NAMALWA (cell line): ENCODE data around the gene ATG16L1.

ENCODE experiments used
- DNase-seq: peaks from one replicate; pipeline ENCODE4 v3.0.0-alpha.2; 2015; ENCODE audit warnings: low spot score

Gene ATG16L1

DNA sequence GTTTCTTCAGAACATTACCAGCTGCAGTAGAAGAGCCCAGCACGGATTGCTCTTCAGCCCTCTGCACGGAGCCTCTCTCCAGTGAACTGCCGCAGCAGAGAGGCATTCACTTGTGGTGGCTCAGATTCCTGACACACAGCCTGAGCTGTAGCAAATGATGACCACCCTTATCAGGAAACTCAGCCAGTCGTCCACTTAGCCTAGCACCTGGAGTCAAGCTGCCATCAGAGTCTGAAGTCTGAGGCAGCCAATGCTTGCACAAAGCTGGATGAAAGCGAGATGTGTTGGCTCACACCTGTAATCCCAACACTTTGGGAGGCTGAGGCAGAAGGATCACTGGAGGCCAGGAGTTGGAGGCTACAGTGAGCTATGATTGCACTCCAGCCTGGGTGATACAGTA, 44.4 kb downstream of the ATG16L1 start:
- no peak for DNase-seq

DNA sequence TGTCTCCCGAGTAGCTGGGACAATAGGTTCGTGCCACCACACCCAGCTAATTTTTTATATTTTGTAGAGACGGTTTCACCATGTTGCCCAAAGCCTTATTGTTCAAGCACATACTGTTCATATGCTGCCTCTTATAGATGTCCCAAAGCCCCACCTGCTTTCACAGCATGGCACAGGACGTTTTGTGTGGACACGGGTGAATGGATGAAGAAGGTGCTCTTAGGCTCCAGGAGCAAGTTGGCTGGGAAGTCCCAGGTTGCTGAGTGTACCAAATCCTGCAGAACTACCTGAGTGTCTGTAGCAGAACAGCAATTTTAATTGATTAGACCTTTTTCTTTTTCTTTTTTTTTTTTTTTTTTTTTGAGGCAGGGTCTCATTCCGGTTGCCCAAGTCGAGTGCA, 45.6 kb downstream of the ATG16L1 start:
- no peak for DNase-seq

DNA sequence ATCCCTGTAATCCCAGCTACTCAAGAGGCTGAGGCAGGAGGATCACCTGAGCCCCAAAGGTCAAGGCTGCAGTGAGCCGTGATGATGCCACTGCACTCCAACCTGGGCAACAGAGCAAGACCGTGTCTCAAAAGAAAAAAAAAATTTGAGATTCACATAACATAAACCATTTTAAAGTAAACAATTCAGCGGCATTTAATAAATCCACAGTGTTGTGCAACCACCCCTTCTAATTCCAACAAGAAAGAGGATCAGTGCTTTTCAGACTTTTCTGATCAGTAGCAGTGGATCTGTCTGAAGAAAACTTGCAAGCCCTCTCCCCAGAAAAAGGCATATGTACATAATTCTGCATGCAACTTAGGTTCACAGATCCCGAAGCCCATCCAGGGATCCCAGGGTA, 48.9 kb downstream of the ATG16L1 start:
- no peak for DNase-seq

DNA sequence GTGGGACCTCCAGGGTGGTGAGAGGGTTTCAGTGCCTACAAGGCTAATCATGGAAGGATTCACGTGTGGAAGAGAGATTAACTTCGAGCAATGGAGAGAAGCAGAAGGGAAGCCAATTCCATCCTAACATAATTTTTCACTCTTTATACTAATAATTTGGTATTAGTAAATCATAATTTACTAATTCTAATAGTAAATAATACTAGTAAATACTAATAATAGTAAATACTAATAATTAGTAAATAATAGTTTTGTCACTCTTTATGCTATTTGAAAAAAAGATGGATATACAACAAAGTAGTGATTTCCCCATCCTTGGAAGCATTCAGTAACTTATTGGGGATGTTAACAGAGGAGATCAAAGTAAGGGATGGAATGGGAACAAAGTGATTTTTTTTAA, 49.8 kb downstream of the ATG16L1 start:
- no peak for DNase-seq

DNA sequence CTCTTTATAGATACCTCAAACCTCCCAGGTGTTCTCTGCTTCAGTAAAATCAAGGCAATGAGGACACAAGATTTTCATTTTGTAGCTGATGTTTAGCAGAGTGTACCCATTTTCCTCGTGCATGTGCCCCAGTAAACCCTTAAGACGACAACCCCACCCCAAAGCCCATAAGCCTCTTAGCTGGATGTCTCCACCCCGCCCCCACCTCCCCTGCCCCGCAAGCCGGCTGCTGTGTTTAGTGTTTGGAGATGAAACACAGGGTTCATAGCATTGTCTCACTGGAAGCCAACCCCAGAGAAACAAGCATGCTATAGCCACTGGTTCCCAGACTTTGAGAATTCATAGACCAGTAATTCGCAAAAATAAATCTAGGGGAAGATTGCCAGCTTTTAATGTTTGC, 50.3 kb downstream of the ATG16L1 start:
- DNase-seq: no peak

DNA sequence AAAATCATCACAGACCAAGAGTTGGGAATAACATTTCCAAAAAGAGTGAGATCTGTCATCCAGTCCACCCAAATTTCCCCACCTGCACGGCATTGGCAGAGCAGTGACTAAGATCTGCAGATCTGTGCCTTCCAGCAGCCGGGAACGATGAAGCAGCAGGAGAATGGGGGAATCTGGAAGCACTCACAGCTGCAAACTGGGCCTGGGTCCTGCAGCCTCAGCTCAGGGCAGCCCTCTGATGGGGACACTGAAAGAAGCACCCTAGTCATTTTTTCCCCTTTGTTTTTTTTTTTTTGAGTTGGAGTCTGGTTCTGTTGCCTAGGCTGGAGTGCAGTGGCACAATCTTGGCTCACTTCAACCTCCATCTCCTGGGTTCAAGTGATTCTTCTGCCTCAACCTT, 51.8 kb downstream of the ATG16L1 start:
- DNase-seq: no peak

DNA sequence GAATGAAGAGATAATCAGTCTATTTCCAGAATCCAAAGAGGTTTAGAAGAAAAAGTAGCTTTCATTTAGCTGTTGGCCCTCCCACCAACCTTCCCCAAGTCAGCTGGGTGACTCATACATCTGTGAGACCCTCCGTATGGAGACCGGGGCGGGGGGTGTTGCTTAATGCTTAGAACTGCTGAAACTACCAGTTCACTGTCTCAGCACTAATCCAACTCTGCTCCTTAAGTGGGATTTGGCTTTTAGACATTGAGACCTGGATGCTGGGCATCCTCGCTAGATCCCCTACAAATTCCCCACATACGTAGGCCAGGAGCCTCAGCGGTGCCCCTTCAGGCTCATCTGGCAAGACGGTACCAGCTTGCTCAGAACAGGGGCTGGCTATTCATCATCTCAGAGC, 56.1 kb downstream of the ATG16L1 start, which contains the start of gene SAG:
Gene SAG, plus strand, starts transcription at position 252 of the 400 bp plus-strand sequence. CDS start 1,374 bp downstream, outside the sequence.
- no peak for DNase-seq

DNA sequence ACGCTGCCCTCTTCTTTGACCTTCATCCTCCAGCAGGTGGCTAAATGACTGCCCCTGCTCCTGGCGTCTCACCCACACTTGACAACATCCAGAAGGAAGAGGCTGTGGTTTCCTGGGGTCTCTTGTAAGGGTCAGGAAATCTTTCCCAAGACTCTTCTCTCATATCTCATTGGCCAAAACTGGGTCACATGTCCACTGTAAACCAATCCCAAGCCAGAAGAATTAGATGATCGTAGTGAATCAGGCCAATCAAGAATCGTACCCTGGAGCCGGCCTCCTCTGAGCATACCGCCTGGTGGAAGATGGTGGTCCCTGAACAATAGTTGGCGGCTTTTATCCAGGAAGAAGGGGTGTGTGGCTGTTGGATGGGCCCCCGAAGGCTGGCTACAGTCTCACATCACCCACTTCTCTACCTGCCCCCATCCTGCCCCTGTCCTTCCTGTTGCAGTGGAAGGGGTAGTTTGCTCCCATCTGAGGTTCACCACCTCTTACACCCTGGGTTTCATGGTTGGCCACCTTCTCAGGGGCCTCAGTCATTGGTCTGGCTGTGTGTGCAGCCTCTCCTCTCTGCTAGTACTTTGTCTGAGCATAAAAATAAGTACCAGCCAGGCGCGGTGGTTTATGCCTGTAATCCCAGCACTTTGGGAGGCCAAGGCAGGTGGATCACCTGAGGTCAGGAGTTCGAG, 59.9 kb downstream of the ATG16L1 start:
- no peak for DNase-seq

DNA sequence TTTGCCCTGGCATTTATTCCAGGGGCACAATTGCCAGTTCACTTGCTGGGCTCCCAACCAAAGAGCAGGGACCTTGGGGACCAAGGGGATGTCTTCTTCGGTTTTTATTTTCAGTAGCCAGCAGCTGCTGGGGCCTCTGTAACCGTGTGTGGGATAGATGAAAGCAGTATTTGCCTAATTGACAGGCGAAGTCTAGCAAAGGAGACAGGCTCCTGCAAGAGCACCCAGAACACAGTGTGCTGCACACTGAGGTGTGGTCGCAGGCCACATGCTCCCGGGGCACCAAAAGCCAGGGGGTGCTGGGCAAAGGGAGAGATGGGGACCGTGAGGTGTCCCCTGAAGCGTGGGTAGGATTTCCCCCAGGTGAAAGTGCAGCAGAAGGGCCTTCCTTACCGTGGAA, 61.4 kb downstream of the ATG16L1 start:
- DNase-seq: no peak

DNA sequence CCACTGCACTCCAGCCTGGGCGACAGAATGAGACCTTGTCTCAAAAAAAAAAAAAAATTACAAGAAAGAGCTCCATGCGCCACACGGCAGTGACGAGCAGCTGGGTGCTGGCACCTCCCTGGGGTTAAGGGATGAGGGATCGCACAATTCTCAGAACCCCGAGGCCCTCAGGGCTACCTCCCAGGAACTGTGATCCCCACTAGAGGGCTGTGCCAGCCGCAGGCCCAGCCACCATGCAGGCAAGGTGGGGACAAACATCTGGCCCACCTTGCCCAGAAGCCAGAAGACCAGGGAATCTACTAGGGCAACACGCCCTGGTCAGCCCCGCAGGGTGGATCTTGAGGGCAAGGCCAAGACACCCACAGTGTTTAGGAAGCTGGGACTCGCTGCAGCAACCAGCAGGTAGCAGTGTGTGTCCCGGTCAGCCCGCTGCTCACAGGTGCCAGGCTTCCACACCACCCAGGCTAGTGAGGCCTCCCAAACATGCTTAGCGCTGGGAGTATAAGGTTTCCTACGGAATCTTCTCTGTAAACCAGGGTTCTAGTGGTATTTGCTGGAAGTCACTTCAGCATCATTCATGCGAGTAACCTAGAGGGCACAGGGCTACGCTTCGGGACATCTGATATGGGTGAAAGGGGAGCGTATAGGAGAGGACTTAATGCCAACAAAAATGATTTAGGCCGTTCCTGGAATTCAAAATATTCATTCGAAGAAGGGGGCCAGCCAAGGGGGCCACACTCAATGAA, 62.9 kb downstream of the ATG16L1 start:
- no peak for DNase-seq

DNA sequence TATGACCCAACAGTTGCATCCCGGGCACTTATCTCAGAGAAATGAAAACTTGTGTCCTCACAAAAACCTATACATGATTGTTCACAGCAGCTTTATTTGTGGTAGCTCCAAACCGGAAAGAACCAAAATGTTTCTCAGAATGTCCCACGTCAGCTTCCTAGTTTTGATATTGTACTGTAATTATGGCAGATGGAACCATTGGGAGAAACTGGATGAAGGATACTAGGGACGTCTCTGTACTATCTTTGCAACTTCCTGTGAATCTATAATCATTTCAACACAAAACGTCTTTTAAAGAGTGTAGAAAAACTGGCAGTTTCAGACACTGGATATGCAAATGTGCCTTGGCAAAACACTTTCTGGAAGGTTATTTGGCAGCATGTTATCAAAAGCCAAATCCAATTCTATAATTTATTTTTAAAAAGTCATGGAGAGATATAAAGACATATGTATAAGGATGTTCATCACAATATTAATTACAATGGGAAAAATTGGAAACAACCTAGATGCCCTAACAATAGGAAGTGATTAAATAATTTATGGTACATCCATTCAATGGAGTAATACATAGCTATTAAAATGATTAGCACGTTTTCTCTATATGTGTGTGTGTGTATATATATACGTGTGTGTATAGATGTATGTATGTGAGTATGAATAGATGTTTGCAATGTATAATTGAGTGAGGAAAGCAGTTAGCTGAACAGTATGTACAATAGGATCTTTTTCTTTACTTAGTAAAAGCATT, 65.9 kb downstream of the ATG16L1 start:
- no peak for DNase-seq

DNA sequence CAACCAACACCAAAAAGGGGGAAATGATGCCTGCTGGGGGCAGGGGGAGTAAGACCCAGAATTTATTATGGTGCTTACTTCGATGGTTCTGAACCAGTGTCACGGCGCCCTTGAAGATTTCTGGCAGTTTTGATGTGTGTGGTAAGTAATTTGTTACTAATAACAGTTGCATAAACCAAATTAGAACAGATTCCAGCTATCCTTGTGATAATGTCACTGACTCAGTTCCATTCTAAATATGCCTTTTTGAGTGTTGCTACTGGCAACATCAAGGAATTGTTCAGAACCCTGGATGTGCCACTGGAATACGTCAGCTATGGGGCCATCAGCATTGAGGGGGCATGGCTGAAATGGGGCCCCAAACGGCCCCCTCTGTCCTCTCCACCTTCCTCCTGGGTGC, 67.8 kb downstream of the ATG16L1 start:
- no peak for DNase-seq

DNA sequence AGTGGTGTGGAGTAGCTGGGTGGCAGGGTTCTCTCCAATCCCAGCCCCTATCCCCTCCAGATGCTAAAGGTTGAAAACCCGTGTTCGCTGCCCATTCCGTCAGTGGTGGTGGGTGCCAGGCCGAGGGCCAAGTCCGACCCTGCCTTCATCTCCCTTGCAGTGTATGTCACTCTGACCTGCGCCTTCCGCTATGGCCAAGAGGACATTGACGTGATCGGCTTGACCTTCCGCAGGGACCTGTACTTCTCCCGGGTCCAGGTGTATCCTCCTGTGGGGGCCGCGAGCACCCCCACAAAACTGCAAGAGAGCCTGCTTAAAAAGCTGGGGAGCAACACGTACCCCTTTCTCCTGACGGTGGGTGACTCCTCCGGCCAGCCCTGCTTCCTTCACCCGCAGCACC, 69.0 kb downstream of the ATG16L1 start:
- no peak for DNase-seq

DNA sequence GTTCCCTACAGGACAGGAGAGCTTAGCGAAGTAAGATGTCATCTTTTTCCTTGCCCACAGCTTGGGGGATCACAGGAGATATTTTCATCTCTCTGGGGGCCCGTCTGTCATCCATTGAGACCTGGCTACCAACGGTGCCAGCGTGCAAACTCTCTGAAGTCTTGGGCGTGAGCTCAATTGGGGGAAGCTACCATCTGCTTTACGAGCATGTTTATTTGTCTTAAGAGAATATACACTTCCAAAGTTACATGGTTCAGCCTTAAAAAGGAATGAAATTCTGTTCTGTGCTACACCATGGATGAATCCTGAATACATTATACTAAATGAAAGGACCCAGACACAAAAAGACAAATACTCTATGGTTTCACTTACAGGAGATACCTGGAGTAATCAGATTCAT, 69.7 kb downstream of the ATG16L1 start:
- no peak for DNase-seq

DNA sequence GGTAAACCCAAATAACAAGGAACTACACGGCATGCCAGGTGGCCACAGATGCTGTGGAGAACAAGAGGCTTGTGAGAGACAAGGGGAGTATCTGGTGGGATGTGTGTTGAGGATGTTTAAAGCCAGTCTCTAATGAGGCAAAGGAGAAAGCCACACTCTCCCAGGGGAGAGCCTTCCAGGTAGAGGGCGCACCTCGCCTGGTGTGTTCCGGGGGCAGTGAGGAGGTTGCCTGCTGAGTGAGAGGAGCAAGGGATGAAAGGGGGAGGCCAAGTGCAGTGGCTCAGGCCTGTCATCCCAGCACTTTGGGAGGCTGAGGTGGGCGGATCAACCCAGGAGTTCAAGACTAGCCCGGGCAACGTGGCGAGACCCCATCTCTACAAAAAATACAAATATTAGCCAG, 72.4 kb downstream of the ATG16L1 start:
- DNase-seq: no peak

DNA sequence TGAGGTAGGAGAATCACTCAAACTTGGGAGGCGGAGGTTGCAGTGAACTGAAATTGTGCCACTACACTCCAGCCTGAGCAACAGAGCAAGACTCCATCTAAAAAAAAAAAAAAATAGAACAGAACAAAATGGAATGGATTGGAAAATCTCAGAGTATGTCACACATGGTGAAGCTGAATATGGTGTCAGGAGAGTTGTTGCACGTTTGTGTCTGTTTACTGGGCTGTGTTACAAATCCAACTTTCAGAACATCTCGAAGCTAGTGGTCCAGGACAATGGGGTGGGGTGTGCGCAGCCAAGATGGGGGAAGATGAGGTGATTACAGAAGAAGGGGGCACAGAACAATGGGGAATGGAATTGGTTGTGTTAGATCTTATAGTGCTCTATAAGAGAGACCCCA, 73.8 kb downstream of the ATG16L1 start:
- DNase-seq: no peak

DNA sequence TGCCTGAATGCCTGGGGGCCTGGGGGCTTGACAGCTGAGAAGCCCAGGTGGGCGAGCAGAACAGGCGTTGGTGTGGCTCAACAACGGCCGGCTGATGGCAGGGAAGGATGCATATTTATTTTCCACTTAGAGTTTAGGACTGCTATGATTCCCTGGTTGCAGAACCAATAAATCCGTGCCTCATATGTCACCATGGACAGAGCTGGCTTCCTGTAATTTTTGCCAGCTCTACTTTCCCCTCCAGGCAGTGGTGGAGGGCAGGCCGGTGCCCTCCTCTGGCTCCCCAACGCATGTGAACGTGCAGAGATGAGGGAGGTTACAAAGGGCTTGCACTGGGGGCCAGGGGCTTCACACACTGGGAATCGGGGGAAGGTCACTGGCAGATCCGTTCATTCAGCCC, 74.3 kb downstream of the ATG16L1 start:
- no peak for DNase-seq

DNA sequence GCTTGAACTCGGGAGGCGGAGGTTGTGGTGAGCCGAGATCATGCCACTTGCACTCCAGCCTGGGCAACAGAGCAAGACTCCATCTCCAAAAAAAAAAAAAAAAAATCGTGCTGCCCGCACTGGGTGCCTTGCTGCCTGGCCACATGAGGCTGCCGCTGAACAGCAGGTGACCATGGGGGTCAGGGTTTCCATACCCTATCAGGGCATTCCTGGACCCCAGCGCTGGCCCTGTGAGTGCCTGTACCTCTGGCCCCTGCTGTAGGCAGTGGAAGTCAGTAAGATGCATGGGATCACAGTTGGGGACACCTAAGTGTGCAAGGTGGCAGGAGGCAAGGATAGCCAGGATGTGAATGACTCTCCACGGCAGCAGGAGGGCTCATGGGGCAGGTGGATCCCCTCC, 75.0 kb downstream of the ATG16L1 start:
- no peak for DNase-seq

DNA sequence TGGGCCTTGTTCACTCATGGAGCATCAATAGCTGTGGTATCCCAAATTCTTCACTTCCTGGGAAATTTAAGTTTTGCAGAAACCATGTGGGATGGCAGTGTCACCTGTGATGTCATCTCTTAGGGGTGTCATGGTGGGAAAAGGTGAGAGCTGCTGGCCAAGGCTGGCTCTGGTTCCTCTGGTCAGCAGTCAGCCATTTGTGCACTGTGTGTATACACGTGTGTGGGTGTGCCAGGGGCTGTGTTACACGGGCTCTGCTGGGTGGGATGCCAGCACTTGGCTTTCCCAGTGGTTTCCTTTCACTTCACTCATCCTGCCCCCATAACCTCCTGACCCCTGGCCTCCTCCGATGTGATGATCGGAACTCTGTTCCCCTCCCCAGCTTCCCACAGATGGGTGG, 77.4 kb downstream of the ATG16L1 start:
- no peak for DNase-seq

DNA sequence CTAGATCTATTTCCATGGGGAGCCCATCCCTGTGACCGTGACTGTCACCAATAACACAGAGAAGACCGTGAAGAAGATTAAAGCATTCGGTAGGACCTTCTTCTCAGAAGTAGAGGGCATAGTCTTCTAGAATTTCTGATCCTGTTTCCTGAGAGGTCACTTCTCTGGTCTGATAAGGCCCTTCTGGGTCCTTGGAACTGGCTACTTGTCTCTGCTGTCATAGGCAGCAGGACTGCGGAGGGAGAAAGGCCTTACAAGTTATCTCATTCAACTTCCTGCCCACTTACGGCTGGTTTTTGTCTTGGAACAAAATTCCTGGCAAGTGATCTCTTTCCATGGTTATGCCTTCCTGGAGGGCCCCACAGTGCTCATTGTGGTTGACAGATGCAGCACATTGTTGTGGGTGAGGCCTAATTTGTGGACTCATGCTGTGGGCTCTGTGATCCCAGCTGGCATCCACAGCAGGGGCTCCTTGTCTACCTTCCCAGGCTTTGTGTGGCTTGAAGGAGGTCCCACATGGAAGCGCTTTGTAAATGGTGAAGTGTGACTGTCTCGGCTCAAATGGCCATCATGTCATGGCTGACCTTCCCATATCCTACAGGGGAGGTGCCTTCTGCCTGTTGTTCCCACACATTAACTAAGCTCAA, 78.1 kb downstream of the ATG16L1 start:
- no peak for DNase-seq

DNA sequence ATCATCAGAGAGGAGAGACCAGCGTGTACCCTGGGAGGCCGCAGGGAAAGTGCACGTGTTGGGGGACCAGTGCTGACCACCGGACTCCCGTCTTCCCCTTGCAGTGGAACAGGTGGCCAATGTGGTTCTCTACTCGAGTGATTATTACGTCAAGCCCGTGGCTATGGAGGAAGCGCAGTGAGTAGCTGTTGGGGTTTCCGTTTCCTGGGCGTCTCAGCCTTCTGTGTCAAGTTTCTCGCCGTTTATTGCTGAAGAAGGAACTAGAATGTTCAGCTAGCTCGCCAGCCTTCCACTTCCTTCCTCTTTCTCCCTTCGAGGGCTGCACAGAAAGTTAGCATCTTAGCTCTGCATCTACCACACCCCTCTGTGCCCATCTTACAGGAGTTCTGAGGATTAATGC, 80.1 kb downstream of the ATG16L1 start:
- peak; percentile 86 for DNase-seq

DNA sequence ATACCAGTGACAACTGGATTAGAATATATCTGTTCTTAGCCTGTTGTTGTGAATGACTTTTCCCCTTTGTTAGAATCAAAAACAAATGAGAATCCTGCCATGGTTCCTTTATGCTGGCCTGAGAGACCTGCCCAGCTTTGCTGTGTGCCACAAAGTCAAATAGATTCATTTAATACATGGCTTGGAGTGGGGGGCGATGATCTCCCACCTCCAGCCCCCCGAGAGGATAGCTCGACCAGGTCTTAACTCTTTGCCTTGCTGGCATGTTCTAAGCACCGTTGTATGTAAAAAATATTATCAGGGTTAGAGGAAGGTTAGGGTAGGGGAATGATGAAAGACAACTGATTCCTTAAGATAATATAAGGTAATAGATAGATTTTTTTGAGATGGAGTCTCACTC, 80.7 kb downstream of the ATG16L1 start:
- DNase-seq: no peak

DNA sequence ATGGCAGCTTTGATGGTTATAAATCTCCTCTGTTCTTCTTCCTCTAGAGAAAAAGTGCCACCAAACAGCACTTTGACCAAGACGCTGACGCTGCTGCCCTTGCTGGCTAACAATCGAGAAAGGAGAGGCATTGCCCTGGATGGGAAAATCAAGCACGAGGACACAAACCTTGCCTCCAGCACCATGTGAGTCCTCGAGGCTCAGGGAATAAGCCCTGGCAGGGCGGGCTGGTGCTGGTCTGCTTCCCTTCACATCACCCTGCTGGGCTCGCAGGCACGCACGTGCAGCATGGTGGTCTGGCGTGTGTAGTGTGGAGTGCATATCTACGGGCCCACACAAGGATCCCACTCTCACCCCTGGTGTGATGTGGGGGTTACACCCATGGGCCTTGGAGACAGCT, 83.4 kb downstream of the ATG16L1 start:
- DNase-seq: no peak
